Fibroblast of lung (primary cell): ENCODE results near the gene GRK4. TPM values are rescaled to one million over a fixed set of nuclear protein-coding genes. Genes with fewer than 3 reads are reported as not detected.

ENCODE experiments used
- DNase-seq, 2 donors: peaks; one replicate each; pipeline versions ENCODE4 v3.0.0 to v3.0.0-alpha.2; 2010; ENCODE audit warnings: low read depth in 2 of 2
- H2AFZ ChIP-seq: 2 replicates; pipeline ENCODE4 v1.5.1; 2012; ENCODE audit warnings: low read length, control low read depth, inconsistent platforms
- H3K27ac ChIP-seq: 2 replicates; pipeline ENCODE4 v1.5.1; 2011; ENCODE audit warnings: low read length, control low read depth; ENCODE audit not compliant: insufficient read depth
- H3K27me3 ChIP-seq: 2 replicates; pipeline ENCODE4 v1.5.1; 2011; ENCODE audit warnings: mild to moderate bottlenecking, low read length; ENCODE audit not compliant: control insufficient read depth, insufficient read depth
- H3K36me3 ChIP-seq: 2 replicates; pipeline ENCODE4 v1.5.1; 2011; ENCODE audit warnings: low read length; ENCODE audit not compliant: control insufficient read depth, insufficient read depth
- H3K4me1 ChIP-seq: 2 replicates; pipeline ENCODE4 v1.5.1; 2011; ENCODE audit warnings: low read length; ENCODE audit not compliant: control insufficient read depth, insufficient read depth; ENCODE audit errors: extremely low read depth
- H3K4me2 ChIP-seq: 2 replicates; pipeline ENCODE4 v1.5.1; 2011; ENCODE audit warnings: low read length, control low read depth; ENCODE audit not compliant: insufficient read depth; ENCODE audit errors: extremely low read depth
- H3K4me3 ChIP-seq, 4 experiments: fragments of 200-600 bp in 1 of 4; sonication (generic) in 1 of 4; replicated peaks in 1 of 4; 2 replicates each; pipeline ENCODE4 v1.5.1; 2011 to 2016; ENCODE audit warnings: low read length in 4 of 4, low read depth in 3 of 4, mild to moderate bottlenecking in 3 of 4, control low read depth in 2 of 4, inconsistent platforms in 1 of 4, mixed read lengths in 1 of 4; ENCODE audit not compliant: insufficient read depth in 1 of 4; ENCODE audit errors: control extremely low read depth in 1 of 4
- H3K79me2 ChIP-seq: 2 replicates; pipeline ENCODE4 v1.5.1; 2012; ENCODE audit warnings: mild to moderate bottlenecking, low read length, inconsistent platforms; ENCODE audit not compliant: control insufficient read depth, insufficient read depth
- H3K9ac ChIP-seq: 2 replicates; pipeline ENCODE4 v1.5.1; 2011; ENCODE audit warnings: mild to moderate bottlenecking, low read length, control low read depth; ENCODE audit not compliant: insufficient read depth
- H3K9me3 ChIP-seq: 2 replicates; pipeline ENCODE4 v1.5.1; 2012; ENCODE audit warnings: low read depth, low read length; ENCODE audit not compliant: control insufficient read depth, insufficient read depth
- H4K20me1 ChIP-seq: 2 replicates; pipeline ENCODE4 v1.5.1; 2011; ENCODE audit warnings: low read length; ENCODE audit not compliant: control insufficient read depth, insufficient read depth; ENCODE audit errors: extremely low read depth
- CTCF ChIP-seq, 2 donors: IDR thresholded peaks in 1 of 2; conservative IDR thresholded peaks in 1 of 2; 1 replicate in 1 of 2; 2 replicates in 1 of 2; pipeline ENCODE4 v1.5.1; 2011 to 2012; ENCODE audit warnings: low read length in 2 of 2, control low read depth in 1 of 2, inconsistent platforms in 1 of 2, low read depth in 1 of 2, mild to moderate bottlenecking in 1 of 2
- EZH2 ChIP-seq: IDR thresholded peaks from 2 replicates; pipeline ENCODE4 v1.5.1; 2012; ENCODE audit warnings: low read length, control low read depth, mild to moderate bottlenecking; ENCODE audit errors: missing control alignments
- polyA plus RNA-seq, 2 donors: library from polyadenylated mRNA; depleted of rRNA in 1 of 2; stranded (reverse) in 1 of 2; unstranded in 1 of 2; fragments of >200 nt; gene quantifications; 2 replicates each; pipeline ENCODE4 v1.2.1, GENCODE V29; 2011 to 2012; ENCODE audit warnings: missing spikeins in 1 of 2
- total RNA-seq: library from RNA; depleted of rRNA; stranded (reverse); fragments of >200 nt; gene quantifications from 2 replicates; pipeline ENCODE4 v1.2.1, GENCODE V29; 2014

Gene GRK4
- total and polyA plus RNA-seq, 2 donors (not counting 1 experiment from before 2014, with no cell fraction given) = 4.4 to 5.9 TPM

DNA sequence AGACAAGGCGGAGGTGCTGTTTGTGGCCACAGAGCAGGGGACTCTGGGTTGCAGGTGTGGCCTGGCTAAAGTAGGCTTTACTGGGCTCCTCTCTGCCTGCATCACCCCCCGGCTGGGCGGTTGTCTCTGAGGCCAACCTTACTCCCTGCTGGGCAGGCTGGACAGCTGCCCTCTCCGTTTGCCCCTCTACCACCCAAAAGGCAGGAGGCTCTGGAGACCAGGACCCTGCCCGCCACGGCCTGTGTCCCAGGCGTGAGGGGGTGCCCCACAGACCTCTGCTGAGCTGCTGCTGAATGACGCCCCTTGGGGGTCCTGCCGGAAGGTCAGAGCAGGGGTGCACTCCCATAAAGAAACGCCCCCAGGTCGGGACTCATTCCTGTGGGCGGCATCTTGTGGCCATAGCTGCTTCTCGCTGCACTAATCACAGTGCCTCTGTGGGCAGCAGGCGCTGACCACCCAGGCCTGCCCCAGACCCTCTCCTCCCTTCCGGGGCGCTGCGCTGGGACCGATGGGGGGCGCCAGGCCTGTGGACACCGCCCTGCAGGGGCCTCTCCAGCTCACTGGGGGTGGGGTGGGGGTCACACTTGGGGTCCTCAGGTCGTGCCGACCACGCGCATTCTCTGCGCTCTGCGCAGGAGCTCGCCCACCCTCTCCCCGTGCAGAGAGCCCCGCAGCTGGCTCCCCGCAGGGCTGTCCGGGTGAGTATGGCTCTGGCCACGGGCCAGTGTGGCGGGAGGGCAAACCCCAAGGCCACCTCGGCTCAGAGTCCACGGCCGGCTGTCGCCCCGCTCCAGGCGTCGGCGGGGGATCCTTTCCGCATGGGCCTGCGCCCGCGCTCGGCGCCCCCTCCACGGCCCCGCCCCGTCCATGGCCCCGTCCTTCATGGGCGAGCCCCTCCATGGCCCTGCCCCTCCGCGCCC lies 110.0 kb downstream of the GRK4 start:
- no peaks in the 10 kb centered on the region for H4K20me1 ChIP-seq
- peak overlapping the region; percentile 48 for H3K9ac ChIP-seq
- H2AFZ ChIP-seq = peak overlapping the region; percentile 75
- no peaks in the 10 kb centered on the region for H3K27me3 ChIP-seq
- peaks cover 13% of the 10 kb centered on the region for H3K4me1 ChIP-seq
- H3K9me3 ChIP-seq = no peaks in the 10 kb centered on the region
- peak overlapping the region; percentile 34 to 63 (median 44) for H3K4me3 ChIP-seq
- H3K79me2 ChIP-seq = peaks cover 29% of the 10 kb centered on the region
- DNase-seq = no peak
- peak overlapping the region; percentile 76 for H3K4me2 ChIP-seq
- H3K27ac ChIP-seq = no peak overlapping the region
- TF ChIP-seq EZH2 (no peak), CTCF (conservative IDR thresholded peaks at IDR 0.05 in 1 of 2, IDR thresholded peaks at IDR 0.05 in 1 of 2; ENCODE audit: low read depth in 1 of 2, low read length in 2 of 2) (peak in 1 of 2 donors; percentile 9)
- H3K36me3 ChIP-seq = no peaks in the 10 kb centered on the region

DNA sequence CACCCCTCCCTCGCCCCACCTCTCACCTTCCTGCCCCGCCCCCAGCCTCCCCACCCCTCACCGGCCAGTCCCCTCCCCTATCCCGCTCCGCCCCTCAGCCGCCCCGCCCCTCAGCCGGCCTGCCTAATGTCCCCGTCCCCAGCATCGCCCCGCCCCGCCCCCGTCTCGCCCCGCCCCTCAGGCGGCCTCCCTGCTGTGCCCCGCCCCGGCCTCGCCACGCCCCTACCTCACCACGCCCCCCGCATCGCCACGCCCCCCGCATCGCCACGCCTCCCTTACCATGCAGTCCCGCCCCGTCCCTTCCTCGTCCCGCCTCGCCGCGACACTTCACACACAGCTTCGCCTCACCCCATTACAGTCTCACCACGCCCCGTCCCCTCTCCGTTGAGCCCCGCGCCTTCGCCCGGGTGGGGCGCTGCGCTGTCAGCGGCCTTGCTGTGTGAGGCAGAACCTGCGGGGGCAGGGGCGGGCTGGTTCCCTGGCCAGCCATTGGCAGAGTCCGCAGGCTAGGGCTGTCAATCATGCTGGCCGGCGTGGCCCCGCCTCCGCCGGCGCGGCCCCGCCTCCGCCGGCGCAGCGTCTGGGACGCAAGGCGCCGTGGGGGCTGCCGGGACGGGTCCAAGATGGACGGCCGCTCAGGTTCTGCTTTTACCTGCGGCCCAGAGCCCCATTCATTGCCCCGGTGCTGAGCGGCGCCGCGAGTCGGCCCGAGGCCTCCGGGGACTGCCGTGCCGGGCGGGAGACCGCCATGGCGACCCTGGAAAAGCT lies 110.9 kb downstream of the GRK4 start, which contains the start of the genes HTT and HTT-AS:
Gene HTT (plus strand): TSS at position 604 of the 768 bp plus-strand sequence. CDS start 145 bp downstream, at position 749.
Gene HTT-AS (minus strand): TSS at position 461 of the 768 bp plus-strand sequence.
- peak within 1 kb of the TSS; percentile 88 to 96 (median 92) for H3K4me3 ChIP-seq
- peak within 1 kb of the TSS; percentile 94 for H3K4me2 ChIP-seq
- peak within 1 kb of the TSS; percentile 90 for H3K9ac ChIP-seq
- H3K79me2 ChIP-seq = peaks cover 34% of the 10 kb centered on the region
- H3K27me3 ChIP-seq = no peaks in the 10 kb centered on the region
- peak within 1 kb of the TSS; percentile 91 for H3K27ac ChIP-seq
- TF ChIP-seq CTCF (conservative IDR thresholded peaks at IDR 0.05 in 1 of 2, IDR thresholded peaks at IDR 0.05 in 1 of 2; ENCODE audit: low read depth in 1 of 2, low read length in 2 of 2) (no peak), EZH2 (no peak)
- H3K9me3 ChIP-seq = no peaks in the 10 kb centered on the region
- peak; percentile 88 to 94 for DNase-seq
- H3K4me1 ChIP-seq = peaks cover 13% of the 10 kb centered on the region
- H4K20me1 ChIP-seq = no peaks in the 10 kb centered on the region
- H2AFZ ChIP-seq = peak within 1 kb of the TSS; percentile 97
- no peaks in the 10 kb centered on the region for H3K36me3 ChIP-seq
